GM21723 (cell line): ENCODE measurements around the gene ZNF420.
A peak's percentile ranks its signal among the peaks of the same experiment; 100 is the strongest.
"Not testable (repeated sequence)": the region's sequence is repeated elsewhere in the genome, so short reads cannot be mapped to it uniquely, and the experiment has no call there.

Source experiments
- ATAC-seq: cut with Tn5 transposase; IDR thresholded peaks from one replicate; pipeline ENCODE4 v1.9.1; 2021; ENCODE audit warnings: mild to moderate bottlenecking, moderate library complexity; ENCODE audit not compliant: unreplicated experiment

Gene ZNF420

DNA sequence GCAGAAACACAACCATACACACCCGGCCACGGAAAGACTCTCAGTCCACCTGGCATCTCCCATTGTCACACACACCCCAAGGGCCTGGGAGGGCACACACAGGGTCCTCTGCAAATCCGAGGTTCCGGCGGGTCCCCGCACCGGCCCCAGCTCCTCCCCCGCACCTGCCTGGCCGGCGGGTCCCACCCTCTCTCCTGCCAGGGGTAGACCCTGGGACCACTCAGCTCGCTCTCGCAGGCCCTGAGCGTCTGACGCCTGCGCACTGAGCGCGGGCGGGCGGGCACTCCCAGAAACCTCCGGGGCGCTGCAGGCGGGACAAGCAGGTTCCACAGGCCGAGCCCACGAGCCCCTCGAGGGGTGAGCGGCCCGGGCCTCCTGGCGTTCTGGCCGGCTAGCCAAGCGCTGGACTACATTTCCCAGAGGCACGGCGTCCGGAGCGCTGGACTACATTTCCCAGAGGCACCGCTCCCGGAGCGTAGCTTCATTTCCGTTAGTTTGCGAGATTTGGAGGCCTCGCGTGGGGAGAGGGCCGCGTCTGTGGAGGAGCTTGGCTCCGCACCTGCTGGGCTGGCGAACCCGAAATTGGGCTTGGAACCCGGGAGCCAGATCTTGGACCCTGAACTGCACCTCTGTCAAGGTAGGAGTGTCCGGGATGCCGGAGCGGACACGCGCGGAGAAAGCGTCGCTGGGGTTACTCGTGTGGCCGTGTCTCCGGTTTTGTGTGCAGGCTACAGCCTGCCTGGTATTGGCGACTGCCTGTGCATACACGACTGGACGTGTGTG, at the start of gene ZNF420:
Gene ZNF420 (plus strand): TSS at position 500 of the 783 bp plus-strand sequence. CDS start 10,686 bp downstream, outside the sequence.
- peak; percentile 93 for ATAC-seq

DNA sequence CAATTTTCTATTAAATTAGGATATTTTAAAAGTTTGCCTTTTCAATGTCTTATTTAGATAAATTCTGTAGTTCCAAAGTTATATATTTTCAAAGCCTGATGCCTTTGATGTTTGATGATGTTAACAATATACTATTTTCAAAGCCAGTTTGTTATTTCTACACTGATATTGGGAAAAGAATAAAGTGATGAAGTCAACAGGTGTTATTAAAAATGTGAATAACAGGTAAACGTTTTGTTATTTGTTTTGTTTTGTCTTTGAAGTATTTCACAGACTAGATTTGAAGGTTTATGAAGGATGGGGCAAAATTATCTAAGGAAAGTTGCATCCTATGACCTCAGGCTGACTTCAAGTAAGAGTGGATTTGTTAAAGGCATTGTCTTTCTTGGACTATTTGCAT, 33.1 kb upstream of the ZNF420 start:
- ATAC-seq, result no peak

DNA sequence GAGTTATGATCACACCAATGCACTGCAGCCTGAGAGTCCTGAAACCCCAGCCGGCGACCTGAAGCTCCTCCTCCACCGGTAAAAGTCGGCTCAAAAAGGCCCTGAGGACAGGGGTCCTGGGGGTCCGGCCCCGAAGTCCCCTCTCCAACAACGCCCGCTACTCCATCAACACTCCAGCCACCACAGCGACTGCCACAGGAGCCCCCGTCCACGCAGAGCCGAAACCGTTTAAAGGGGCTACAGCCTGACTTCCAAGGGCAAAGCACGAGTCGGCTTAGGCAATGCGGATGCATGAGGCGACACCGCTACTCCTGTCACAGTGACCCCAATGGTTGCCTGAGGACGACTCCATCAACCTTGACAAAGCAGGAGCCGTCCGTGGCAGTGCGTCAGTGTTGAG, 22.9 kb upstream of the ZNF420 start:
- no peak for ATAC-seq

DNA sequence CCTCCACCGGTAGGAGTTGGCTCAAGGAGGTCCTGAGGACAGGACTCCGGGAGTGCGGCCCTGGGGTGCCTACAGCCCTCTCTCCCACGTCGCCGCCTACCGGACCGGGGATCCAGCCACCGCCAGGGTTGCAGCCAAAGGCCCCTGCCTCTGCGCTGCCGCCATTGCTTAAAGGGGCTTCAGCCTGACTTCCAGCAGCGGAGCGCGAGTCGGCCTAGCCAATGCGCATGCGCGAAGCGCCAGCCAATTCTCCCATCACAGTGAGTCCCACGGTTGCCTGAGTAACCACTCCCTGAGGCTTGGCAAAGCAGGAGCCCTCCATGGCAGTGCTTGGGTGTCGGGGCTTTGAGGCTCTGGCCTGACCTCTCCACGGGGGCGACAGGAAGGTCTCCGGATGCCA, 21.5 kb upstream of the ZNF420 start:
- no peak for ATAC-seq

DNA sequence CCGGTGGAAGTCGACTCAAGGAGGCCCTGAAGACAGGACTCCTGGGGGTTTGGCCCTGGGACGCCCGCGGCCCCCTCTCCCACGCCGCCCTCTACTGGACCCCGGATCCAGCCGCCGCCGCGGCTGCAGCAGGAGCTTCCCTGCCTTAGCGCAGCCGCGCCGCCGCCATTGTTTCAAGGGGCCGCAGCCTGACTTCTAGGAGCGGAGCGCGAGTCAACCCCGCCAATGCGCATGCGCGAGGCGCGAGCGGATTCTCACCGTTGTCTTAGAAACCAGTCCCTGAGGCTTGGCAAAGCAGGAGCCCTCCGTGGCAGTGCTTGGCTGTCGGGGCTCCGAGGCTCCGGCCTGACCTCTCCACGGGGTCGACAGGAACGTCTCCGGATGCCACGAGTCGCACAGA, 19.1 kb upstream of the ZNF420 start:
- ATAC-seq, result no peak

DNA sequence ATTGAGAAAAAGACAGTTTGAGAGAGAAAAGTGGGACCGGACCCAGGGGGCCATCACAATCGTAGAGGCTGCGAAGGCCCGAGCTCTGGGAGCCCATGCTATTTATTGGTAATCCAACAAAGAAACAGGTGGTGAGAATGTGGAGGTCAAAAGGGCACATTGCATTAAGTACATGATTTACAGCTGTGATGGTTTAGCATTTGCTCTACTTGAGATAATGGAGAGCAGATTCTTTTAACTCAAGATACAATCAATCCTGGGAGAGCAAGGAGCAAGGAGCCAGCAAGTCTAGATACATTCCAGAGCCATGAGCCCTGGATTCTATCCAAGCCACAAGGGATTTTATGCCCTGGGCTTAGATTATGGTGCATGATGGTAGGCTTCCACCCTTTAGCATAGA, 13.3 kb upstream of the ZNF420 start:
- ATAC-seq, result not testable (repeated sequence)

DNA sequence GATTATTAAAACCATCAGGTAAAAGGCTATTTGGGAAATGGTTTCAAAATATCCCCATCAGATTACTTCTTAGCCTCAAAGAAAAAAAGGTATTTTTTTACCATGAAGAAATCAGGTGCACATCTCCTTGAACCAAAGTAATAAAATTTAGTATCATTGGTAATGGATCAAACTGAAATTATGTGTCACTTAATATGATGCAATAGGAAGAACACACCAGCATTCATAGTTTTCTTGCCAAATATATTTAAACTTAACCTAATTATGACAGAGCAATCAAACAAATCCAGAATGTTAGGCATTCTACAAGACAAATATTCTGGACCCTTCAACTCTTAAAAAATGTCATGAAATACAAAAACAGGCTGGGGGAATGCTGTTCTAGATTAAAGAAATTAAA, 4.1 kb upstream of the ZNF420 start:
- no peak for ATAC-seq

DNA sequence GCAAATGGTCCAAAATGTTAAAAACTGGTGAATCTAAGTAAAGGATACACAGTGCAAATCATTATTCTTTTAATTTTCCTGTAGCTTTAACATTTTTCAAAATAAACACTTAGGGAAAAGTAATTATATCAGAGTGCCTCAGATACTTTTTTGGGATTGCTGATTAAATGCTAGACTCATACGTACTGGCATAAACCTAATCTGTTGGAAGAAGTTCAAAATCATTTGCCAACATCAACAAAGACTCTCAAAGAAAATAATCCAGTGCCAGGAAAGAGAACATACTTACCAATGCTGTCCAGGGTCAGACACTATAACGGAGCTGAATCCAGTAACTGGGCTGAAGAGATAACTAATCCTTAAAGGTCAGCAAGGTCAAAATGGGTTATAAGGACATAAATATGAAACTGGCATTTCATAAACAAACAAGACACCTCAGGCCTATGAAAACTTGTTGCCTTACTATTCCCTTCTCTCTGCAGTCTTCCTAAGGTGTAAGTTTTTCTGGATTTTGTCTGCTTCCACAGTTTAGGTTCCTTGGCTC, 3.3 kb upstream of the ZNF420 start:
- no peak for ATAC-seq

DNA sequence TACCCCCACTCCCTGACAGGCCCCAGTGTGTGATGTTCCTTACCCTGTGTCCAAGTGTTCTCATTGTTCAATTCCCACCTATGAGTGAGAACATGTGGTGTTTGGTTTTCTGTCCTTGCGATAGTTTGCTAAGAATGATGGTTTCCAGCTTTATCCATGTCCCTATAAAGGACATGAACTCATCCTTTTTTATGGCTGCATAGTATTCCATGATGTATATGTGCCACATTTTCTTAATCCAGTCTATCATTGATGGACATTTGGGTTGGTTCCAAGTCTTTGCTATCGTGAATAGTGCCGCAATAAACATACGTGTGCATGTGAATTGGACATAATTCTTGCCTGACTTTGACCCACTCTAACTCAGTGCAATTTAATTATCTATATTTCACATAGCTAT, 1.7 kb upstream of the ZNF420 start:
- not testable (repeated sequence) for ATAC-seq

DNA sequence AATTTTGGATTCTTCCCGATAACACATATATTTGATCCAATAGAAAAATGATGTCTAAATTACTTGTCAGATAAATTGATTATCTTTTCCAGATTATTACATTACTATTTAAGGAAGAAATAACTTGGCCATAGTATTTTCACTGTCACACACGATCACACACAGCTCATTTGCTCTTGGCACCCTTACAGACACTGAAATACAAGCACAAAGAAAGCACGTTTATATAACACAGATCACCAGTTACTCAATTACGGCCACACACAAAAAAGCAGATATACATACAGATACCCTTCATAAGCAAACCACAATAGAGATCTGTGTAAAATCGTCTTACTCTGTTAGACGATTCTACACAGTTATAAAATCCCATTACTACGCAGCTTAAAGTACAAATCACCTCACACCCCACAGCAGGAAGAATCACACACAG, 716 bp upstream of the ZNF420 start:
- ATAC-seq, result no peak

DNA sequence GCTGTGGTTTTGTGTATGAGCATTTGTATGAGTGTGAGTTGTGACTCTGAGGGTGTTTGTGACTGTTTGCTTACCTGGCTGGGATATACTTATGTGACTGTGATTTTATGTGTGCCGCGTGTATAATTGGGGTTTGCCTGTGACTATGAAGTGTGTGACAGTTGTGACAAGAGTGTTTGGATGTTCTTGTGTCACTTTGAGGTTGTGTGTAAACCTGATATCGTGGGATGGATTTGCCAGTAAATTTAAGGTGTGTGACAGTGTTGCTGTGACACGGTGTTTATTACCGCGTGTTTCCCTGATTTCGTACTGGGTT, 442 bp downstream of the ZNF420 start:
- no peak for ATAC-seq

DNA sequence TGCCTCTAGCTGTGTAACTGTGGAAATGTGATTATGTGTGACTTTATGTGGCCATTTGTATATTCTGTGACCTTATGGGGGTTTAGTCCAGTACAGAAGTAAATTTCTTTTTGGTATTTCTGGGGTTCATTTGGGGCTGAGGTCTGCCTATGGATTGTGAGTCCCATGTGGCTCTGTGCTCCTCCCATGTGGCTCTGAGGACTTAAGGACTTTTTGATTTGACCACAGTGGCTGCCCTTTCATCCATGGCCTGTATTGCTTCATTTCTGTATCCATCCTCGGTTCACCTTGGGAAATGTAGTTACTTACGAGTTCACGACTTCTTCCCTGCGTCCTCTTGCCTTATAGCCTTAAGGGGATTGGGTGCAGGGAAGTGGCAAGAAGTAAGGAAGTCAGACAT, 1.0 kb downstream of the ZNF420 start:
- no peak for ATAC-seq

DNA sequence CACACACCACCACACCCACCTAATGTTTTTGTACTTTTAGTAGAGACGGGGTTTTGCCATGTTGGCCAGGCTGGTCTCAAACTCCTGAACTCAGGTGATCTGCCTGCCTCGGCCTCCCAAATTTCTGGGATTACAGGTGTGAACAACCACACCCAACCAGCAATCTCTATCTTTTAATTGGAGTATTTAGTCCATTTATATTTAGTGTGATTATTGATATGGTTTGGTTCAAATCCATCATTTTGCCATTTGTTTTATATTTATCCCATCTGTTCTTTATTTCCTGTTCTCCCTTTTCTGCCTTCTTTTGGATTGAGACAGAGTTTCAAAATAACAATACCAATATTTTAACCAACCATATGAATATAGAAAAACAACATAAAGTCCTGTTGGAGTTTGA, 4.1 kb downstream of the ZNF420 start:
- no peak for ATAC-seq

DNA sequence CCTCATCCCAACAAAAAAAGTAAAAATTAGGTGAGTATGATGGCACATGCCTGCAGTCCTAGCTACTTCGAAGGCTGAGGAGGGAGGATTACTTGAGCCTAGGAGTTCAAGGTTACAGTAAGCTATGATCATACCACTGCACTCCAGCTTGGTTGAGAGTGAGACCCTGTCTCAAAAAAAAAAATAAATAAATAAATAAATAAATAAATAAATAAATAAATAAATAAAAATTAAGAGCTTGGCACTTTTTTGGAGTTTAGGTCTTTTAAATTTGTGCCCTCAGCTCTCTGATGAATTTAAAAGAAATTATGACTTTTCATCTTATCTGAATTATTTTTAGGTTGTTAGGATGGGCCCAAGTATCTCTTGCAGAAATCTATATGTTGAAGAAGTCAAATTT, 8.9 kb downstream of the ZNF420 start:
- ATAC-seq, result no peak

DNA sequence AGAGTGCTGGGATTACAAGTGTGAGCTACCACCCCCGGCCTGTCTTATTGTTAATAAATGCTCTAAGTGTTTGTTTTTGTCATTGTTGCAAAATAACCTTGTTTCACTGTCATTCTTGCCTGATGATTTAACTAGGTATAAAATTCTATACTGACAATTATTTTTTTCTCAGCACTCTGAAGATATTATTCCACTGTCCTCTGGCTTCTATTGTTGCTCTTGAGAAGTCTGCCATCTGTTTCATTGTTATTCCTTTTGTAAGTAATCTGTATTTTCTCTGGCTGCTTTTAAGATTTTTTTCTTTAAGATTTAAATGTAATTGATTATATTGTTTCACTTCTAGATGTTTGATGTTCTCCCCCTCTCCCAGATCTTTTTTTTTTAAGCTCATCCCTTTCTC, 17.6 kb downstream of the ZNF420 start:
- ATAC-seq, result no peak

DNA sequence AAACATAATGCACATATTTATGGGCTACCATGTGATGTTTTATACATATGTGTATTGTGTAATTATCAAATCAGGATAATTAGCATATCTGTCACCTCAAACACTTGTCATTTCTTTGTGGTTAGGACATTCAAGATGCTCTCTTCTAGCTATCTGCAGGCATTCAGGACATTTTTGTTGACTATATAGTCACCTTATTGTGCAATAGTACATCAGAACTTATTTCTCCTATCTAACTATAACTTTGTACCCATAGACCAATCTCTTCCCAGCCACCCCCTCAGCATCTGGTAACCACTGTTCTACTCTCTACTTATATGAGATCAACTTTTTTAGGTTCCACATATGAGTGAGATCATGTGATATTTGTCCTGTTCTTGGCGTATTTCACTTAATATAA, 20.3 kb downstream of the ZNF420 start:
- ATAC-seq, result no peak

DNA sequence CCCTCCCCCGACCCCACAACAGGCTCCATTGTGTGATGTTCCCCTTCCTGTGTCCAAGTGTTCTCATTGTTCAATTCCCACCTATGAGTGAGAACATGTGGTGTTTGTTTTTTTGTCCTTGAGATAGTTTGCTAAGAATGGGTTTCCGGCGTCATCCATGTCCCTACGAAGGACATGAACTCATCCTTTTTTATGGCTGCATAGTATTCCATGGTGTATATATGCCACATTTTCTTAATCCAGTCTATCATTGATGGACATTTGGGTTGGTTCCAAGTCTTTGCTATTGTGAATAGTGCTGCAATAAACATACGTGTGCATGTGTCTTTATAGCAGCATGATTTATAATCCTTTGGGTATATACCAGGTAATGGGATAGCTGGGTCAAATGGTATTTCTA, 25.9 kb downstream of the ZNF420 start:
- ATAC-seq, result not testable (repeated sequence)

DNA sequence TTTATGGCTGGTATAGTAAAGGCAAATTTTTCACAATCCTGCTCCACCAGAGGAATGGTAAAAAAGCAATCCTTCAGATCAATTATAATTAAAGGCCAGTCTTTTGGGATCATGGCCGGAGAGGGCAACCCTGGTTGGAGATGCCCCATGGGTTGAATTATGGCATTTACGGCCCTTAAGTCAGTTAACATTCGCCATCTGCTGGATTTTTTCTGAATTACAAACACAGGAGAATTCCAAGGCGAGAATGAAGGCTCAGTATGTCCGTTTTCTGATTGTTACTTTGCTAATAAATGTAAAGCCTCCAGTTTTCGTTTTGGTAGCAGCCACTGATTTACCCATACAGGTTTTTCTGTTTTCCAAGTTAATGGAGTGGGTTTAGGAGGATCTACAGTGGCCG, 33.5 kb downstream of the ZNF420 start:
- ATAC-seq, result not testable (repeated sequence)

DNA sequence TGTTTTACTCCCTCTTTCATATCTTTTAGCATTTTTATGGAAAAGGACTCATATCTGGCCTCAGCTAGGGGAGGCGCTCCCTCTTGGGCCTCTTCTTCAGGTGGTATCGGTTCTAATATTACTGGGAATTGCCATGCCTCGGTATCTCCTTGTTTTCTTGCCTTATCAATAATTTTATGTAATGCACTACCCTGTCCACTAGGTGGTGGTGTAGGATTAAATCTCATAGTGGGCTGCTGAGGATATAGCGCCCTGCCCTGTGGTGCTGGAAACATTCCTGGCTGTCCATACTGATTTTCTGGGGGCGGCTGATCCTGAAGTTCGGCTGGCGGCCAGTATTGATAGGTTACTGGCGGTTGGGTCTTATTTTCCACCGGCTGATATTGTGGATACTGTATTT, 35.8 kb downstream of the ZNF420 start:
- no peak for ATAC-seq

DNA sequence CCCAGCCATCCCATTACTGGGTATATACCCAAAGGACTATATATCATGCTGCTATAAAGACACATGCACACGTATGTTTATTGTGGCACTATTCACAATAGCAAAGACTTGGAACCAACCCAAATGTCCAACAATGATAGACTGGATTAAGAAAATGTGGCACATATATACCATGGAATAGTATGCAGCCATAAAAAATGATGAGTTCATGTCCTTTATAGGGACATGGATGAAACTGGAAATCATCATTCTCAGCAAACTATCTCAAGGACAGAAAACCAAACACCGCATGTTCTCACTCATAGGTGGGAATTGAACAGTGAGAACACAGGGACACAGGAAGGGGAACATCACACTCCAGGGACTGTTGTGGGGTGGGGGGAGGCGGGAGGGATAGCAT, 43.9 kb downstream of the ZNF420 start:
- not testable (repeated sequence) for ATAC-seq

DNA sequence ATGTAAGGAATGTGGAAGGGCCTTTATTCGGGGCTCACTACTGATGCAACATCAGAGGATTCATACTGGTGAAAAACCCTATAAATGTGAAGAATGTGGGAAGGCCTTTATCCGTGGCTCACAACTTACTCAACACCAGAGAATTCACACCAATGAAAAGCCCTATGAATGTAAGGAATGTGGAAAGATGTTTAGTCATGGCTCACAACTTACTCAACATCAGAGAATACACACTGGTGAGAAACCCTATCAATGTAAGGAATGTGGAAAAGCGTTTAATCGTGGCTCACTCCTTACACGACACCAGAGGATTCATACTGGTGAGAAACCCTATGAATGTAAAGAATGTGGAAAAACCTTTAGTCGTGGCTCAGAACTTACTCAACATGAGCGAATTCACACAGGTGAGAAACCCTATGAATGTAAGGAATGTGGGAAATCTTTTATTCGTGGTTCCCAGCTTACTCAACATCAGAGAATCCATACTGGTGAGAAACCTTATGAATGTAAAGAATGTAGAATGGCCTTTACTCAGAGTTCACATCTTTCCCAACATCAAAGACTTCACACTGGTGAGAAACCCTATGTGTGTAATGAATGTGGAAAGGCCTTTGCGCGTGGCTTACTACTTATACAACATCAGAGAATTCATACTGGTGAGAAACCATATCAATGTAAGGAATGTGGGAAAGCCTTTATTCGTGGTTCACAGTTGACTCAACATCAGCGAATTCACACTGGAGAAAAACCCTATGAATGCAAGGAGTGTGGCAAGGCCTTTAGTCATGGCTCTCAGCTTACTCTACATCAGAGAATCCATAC, 50.0 kb downstream of the ZNF420 start:
- ATAC-seq, result no peak

DNA sequence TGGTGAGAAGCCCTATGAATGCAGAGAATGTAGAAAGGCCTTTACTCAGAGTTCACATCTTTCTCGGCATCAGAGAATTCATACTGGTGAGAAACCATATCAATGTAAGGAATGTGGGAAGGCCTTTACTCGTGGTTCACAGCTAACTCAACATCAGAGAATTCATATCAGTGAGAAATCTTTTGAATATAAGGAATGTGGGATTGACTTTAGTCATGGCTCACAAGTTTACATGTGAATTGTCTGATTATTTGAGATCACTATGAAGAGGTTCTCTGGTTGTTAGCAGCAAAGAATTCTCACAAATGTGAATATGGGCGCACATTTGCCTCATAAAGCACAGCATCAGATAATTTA, 50.6 kb downstream of the ZNF420 start:
- ATAC-seq, result no peak
